Karpas-422 (cell line): Measurements from ENCODE around the gene TMUB1. TPM values are rescaled to one million over a fixed set of nuclear protein-coding genes. Genes with fewer than 3 reads are reported as not detected.

Source experiments
- DNase-seq: peaks from one replicate; pipeline ENCODE4 v3.0.0-alpha.2; 2015
- H2AFZ ChIP-seq: fragments of 200-600 bp; sonication (generic); 2 replicates; pipeline ENCODE4 v1.6.1; 2014; ENCODE audit warnings: antibody characterized with exemption, low read length, mixed read lengths
- H3K27ac ChIP-seq: fragments of 200-600 bp; sonication (generic); 2 replicates; pipeline ENCODE4 v1.5.1; 2014; ENCODE audit warnings: mild to moderate bottlenecking, low read length, moderate library complexity
- H3K27me3 ChIP-seq: fragments of 200-600 bp; sonication (generic); 2 replicates; pipeline ENCODE4 v1.6.1; 2014; ENCODE audit warnings: low read length, mixed read lengths
- H3K36me3 ChIP-seq: fragments of 200-600 bp; sonication (generic); 2 replicates; pipeline ENCODE4 v1.6.1; 2014; ENCODE audit warnings: low read length, mixed read lengths; ENCODE audit not compliant: insufficient read depth
- H3K4me1 ChIP-seq: fragments of 200-600 bp; sonication (generic); 2 replicates; pipeline ENCODE4 v1.6.1; 2014; ENCODE audit warnings: mild to moderate bottlenecking, low read length, mixed read lengths
- H3K4me2 ChIP-seq: fragments of 200-600 bp; sonication (generic); 2 replicates; pipeline ENCODE4 v1.6.1; 2014; ENCODE audit warnings: low read length, low read depth, mild to moderate bottlenecking; ENCODE audit not compliant: poor library complexity, severe bottlenecking
- H3K4me3 ChIP-seq: fragments of 200-600 bp; sonication (generic); 2 replicates; pipeline ENCODE4 v1.5.1; 2014; ENCODE audit warnings: mild to moderate bottlenecking, antibody characterized with exemption, low read length, mixed read lengths
- H3K79me2 ChIP-seq: fragments of 200-600 bp; sonication (generic); 2 replicates; pipeline ENCODE4 v1.6.1; 2014; ENCODE audit warnings: mild to moderate bottlenecking, low read length, mixed read lengths
- H3K9ac ChIP-seq: fragments of 200-600 bp; sonication (generic); 2 replicates; pipeline ENCODE4 v1.6.0; 2014; ENCODE audit warnings: low read length
- H3K9me2 ChIP-seq: fragments of 200-600 bp; sonication (generic), shearing (Covaris generic); replicated peaks from 2 replicates; pipeline ENCODE4 v1.6.0; 2014; ENCODE audit warnings: mild to moderate bottlenecking, low read length, moderate library complexity; ENCODE audit not compliant: insufficient read depth
- H3K9me3 ChIP-seq: fragments of 300-700, 200-600 bp; sonication (generic); 2 replicates; pipeline ENCODE4 v1.6.1; 2014; ENCODE audit warnings: low read length, mixed read lengths
- H4K20me1 ChIP-seq: fragments of 200-600 bp; sonication (generic); 2 replicates; pipeline ENCODE4 v1.6.1; 2014; ENCODE audit warnings: mild to moderate bottlenecking, antibody characterized with exemption, low read length, low read depth; ENCODE audit not compliant: insufficient read depth
- total RNA-seq: library from RNA; depleted of rRNA; stranded (reverse); fragments of >200 nt; shearing (Covaris generic); gene quantifications from 2 replicates; pipeline ENCODE4 v1.2.3, GENCODE V29; 2014; ENCODE audit warnings: low replicate concordance

Gene TMUB1
- total RNA-seq, 1 experiment from 2014 or later: 30.9 TPM

GRCh38 chr7:151071032-151071866 is 12.0 kb downstream of the TMUB1 start:
- peaks cover 3% of the 10 kb centered on the region; the same call in 1 of the 2 replicates for H3K36me3 ChIP-seq
- no peak for DNase-seq
- H3K27ac ChIP-seq: no peak overlapping the region
- H4K20me1 ChIP-seq: no peaks in the 10 kb centered on the region; the same call in 1 of the 2 replicates
- H2AFZ ChIP-seq: no peak overlapping the region
- H3K9me2 ChIP-seq: no peaks in the 10 kb centered on the region
- no peaks in the 10 kb centered on the region for H3K27me3 ChIP-seq
- no peaks in the 10 kb centered on the region for H3K4me1 ChIP-seq
- H3K4me3 ChIP-seq: no peak overlapping the region
- no peaks in the 10 kb centered on the region for H3K9me3 ChIP-seq
- no peak overlapping the region for H3K4me2 ChIP-seq
- no peaks in the 10 kb centered on the region for H3K79me2 ChIP-seq
- H3K9ac ChIP-seq: no peak overlapping the region

DNA sequence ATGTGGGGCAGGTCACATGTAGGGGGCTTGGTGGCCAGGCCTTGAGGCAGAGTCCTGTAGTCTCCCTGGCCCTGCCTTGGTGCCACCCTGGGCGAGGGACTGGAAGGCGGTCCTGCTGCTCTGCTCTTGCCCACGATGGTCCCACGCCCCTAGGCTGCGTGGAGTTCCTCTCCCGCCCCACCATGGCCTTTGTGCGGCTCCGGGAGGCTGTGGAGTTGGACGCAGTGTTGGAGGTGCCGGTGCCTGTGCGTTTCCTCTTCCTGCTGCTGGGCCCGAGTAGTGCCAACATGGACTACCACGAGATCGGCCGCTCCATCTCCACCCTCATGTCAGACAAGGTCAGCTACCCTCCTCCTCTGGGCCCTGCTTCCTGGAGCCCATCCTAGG is 12.7 kb downstream of the TMUB1 start:
- Histone ChIP-seq H3K4me3 (no peak overlapping the region), H3K79me2 (no peaks in the 10 kb centered on the region), H3K9me2 (no peaks in the 10 kb centered on the region), H3K36me3 (peaks cover 3% of the 10 kb centered on the region; the same call in 1 of the 2 replicates), H3K27ac (no peak overlapping the region), H3K27me3 (no peaks in the 10 kb centered on the region), H3K4me1 (no peaks in the 10 kb centered on the region), H3K9me3 (no peaks in the 10 kb centered on the region), H4K20me1 (no peaks in the 10 kb centered on the region; the same call in 1 of the 2 replicates), H3K9ac (no peak overlapping the region), H2AFZ (no peak overlapping the region), H3K4me2 (no peak overlapping the region)
- DNase-seq: no peak

DNA sequence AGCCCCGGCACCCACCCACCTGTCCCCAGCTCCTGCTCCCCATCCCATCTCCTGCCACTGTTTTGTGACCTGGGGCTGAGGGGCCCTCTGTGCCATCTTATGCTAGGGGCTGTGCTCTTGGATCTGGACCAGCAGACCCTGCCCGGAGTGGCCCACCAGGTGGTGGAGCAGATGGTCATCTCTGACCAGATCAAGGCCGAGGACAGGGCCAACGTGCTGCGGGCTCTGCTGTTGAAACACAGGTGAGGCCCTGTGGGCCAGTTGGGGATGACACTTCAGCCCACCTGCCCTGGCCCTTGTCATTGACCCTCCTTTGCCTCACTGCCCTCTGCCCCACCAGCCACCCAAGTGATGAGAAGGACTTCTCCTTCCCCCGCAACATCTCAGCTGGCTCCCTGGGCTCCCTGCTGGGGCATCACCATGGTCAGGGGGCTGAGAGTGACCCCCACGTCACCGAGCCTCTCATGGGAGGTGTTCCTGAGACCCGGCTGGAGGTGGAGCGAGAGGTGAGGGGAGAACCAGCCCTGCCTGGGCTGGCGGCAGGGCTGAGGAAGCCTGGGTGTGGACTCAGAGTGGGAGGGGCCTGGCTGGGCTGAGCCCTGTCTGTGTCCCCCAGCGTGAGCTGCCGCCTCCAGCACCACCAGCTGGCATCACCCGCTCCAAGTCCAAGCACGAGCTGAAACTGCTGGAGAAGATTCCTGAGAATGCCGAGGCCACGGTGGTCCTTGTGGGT is 13.3 kb downstream of the TMUB1 start:
- H3K9me3 ChIP-seq: no peaks in the 10 kb centered on the region
- no peaks in the 10 kb centered on the region for H3K27me3 ChIP-seq
- H3K9ac ChIP-seq: no peak overlapping the region
- H4K20me1 ChIP-seq: no peaks in the 10 kb centered on the region; the same call in 1 of the 2 replicates
- H3K36me3 ChIP-seq: peaks cover 3% of the 10 kb centered on the region; the same call in 1 of the 2 replicates
- DNase-seq: no peak
- no peak overlapping the region for H2AFZ ChIP-seq
- H3K4me3 ChIP-seq: no peak overlapping the region
- no peaks in the 10 kb centered on the region for H3K4me1 ChIP-seq
- H3K79me2 ChIP-seq: no peaks in the 10 kb centered on the region
- no peak overlapping the region for H3K4me2 ChIP-seq
- no peaks in the 10 kb centered on the region for H3K9me2 ChIP-seq
- H3K27ac ChIP-seq: no peak overlapping the region

DNA sequence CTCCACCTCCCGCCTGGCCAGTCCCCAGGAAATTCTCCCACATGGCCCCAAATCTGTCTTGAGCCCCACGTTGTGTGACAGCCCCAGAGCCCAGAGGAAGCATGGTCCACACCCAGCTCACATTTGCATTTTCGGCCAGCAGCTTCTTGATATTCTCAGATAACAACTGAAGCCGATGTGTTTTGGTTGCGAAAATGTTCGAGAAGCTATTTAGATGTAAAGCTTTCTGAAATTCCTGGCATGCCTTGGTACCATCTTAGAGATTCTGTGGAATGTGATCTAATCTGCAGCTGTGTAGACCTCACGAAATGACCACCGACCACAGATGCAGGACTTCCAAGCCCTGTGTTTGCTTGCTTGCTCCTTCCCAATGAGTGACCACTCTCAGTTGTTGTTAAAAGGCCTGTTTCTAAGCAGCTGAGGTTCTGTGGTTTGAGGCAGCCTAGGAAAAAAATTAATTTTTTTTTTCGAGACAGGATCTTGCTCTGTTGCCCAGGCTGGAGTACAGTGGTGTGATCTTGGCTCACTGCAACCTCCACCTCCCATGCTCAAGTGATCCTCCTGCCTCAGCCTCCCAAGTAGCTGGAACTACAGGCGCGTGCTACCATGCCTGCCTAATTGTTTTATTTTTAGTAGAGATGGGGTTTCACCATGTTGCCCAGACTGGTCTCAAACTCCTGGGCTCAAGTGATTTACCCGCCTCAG is 15.1 kb downstream of the TMUB1 start:
- no peak for DNase-seq
- Histone ChIP-seq H3K9ac (no peak overlapping the region), H3K36me3 (peaks cover 3% of the 10 kb centered on the region; the same call in 1 of the 2 replicates), H3K27ac (no peak overlapping the region), H3K4me2 (no peak overlapping the region), H3K9me2 (no peaks in the 10 kb centered on the region), H2AFZ (no peak overlapping the region), H3K79me2 (no peaks in the 10 kb centered on the region), H3K4me3 (no peak overlapping the region), H3K4me1 (no peaks in the 10 kb centered on the region), H3K27me3 (no peaks in the 10 kb centered on the region), H3K9me3 (no peaks in the 10 kb centered on the region), H4K20me1 (no peaks in the 10 kb centered on the region; the same call in 1 of the 2 replicates)

- H3K4me3 ChIP-seq: no peak overlapping the region
- peaks cover 12% of the 10 kb centered on the region for H3K79me2 ChIP-seq
- H3K27me3 ChIP-seq: no peaks in the 10 kb centered on the region
- H3K4me1 ChIP-seq: peaks cover 1% of the 10 kb centered on the region
- H3K36me3 ChIP-seq: peaks cover 3% of the 10 kb centered on the region; the same call in 1 of the 2 replicates
- peaks cover 2% of the 10 kb centered on the region; the same call in 1 of the 2 replicates for H4K20me1 ChIP-seq
- no peak for DNase-seq
- H3K9me2 ChIP-seq: no peaks in the 10 kb centered on the region
- H3K9ac ChIP-seq: no peak overlapping the region
- H3K4me2 ChIP-seq: no peak overlapping the region
- no peak overlapping the region for H2AFZ ChIP-seq
- H3K27ac ChIP-seq: no peak overlapping the region
- H3K9me3 ChIP-seq: no peaks in the 10 kb centered on the region
These were observed 16.9 kb downstream of the TMUB1 start for GRCh38 chr7:151066273-151066974.

DNA sequence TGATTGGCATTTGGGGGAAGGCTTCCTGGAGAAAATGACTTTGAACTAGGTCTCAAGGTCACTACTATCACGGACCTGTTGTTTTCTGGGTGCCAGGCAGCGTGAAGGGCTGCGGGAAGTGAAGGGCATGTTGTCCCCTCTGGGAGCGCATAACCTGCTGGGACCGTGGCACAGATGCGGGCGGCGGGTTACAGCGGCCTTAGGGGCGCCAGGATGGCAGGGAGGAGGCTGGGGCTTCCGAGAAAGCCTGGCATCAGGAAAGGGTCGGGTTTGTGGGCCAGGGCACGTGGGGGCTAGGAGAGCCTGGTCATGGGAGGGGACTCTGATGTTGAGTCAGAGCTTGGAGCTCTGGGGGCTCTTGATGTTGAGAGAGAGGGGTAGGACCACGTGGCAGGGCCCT is 17.8 kb downstream of the TMUB1 start:
- Histone ChIP-seq H3K9me3 (no peaks in the 10 kb centered on the region), H3K27ac (no peak overlapping the region), H4K20me1 (peaks cover 5% of the 10 kb centered on the region; the same call in 1 of the 2 replicates), H3K79me2 (peaks cover 21% of the 10 kb centered on the region), H3K4me2 (no peak overlapping the region), H3K9ac (no peak overlapping the region), H3K9me2 (no peaks in the 10 kb centered on the region), H3K27me3 (no peaks in the 10 kb centered on the region), H3K36me3 (0 out of 2 replicates have a peak, but pooled peaks cover 3% of the 10 kb centered on the region), H3K4me1 (peaks cover 10% of the 10 kb centered on the region), H3K4me3 (no peak overlapping the region), H2AFZ (no peak overlapping the region)
- DNase-seq: no peak

DNA sequence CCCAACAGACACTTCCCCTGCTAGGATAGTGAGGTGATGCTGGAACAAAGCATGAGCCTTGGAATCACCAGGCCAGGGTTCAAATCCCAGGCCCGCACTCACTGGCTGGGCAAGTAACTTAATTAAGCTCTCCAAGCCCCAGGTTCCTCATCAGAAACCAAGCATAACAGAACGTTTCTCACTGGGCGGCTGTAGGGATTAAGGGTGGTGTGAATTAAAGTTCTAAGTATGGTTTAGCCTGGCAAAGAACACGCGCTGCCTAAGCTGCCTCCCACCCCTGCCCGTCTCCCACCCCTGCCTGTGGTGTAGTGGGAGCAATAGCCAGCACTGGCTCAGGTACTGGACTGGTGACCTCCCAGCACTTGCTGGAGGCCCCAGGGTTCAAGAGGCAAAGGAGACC is 18.3 kb downstream of the TMUB1 start:
- H3K9me3 ChIP-seq: no peaks in the 10 kb centered on the region
- no peaks in the 10 kb centered on the region for H3K27me3 ChIP-seq
- H3K36me3 ChIP-seq: 0 out of 2 replicates have a peak, but pooled peaks cover 3% of the 10 kb centered on the region
- no peak for DNase-seq
- peaks cover 26% of the 10 kb centered on the region for H3K79me2 ChIP-seq
- no peaks in the 10 kb centered on the region for H3K9me2 ChIP-seq
- no peak overlapping the region for H3K4me3 ChIP-seq
- no peak overlapping the region for H3K4me2 ChIP-seq
- peaks cover 11% of the 10 kb centered on the region for H3K4me1 ChIP-seq
- H3K27ac ChIP-seq: no peak overlapping the region
- no peak overlapping the region for H3K9ac ChIP-seq
- peaks cover 5% of the 10 kb centered on the region; the same call in 1 of the 2 replicates for H4K20me1 ChIP-seq
- H2AFZ ChIP-seq: no peak overlapping the region
